ENCODE measurements around the gene KRTAP4-12. TPM values are rescaled to one million over a fixed set of nuclear protein-coding genes. Genes with fewer than 3 reads are reported as not detected.
"Not testable (repeated sequence)": the region's sequence is repeated elsewhere in the genome, so short reads cannot be mapped to it uniquely, and the experiment has no call there.

KRTAP4-12 gene
- total RNA-seq, 2 donors from 2014 or later: not detected

GRCh38 chr17:41160648-41161047, 36.7 kb upstream of the KRTAP4-12 start, which contains the start of gene KRTAP4-4:
Gene KRTAP4-4, minus strand, starts transcription at chr17:41160748. Its CDS starts 57 bp downstream, at chr17:41160691.
- Histone ChIP-seq H3K4me3 (no peak within 1 kb of the TSS), H3K36me3 (no peaks in the 10 kb centered on the region), H3K27ac (no peak within 1 kb of the TSS), H3K27me3 (replicated peaks; ENCODE audit: insufficient read depth) (no peaks in the 10 kb centered on the region), H3K9me3 (no peaks in the 10 kb centered on the region), H3K4me1 (replicated peaks) (no peaks in the 10 kb centered on the region)
- intact Hi-C loops (cut with DNase I): no loop called here
- TF ChIP-seq POLR2A (IDR thresholded peaks at IDR 0.05) (no peak), POLR2AphosphoS5 (IDR thresholded peaks at IDR 0.05) (no peak), CTCF (IDR thresholded peaks at IDR 0.05) (no peak)
- 86% methylated on average over 1 of the region's 1 CpG for WGBS
- DNase-seq (ENCODE audit: low spot score): no peak

GRCh38 chr17:41160190-41160589, 36.2 kb upstream of the KRTAP4-12 start:
- H3K4me3 ChIP-seq; intact Hi-C loops (cut with DNase I); H3K27ac ChIP-seq; H3K27me3 ChIP-seq (replicated peaks; ENCODE audit: insufficient read depth); DNase-seq (ENCODE audit: low spot score); H3K9me3 ChIP-seq; H3K4me1 ChIP-seq (replicated peaks); H3K36me3 ChIP-seq: not testable (repeated sequence)
- WGBS: 100% methylated on average over 3 of the region's 3 CpGs

GRCh38 chr17:41153856-41154255, 29.9 kb upstream of the KRTAP4-12 start:
- Histone ChIP-seq H3K27ac (no peak overlapping the region), H3K27me3 (replicated peaks; ENCODE audit: insufficient read depth) (peaks cover 3% of the 10 kb centered on the region), H3K9me3 (no peaks in the 10 kb centered on the region), H3K36me3 (no peaks in the 10 kb centered on the region), H3K4me1 (replicated peaks) (no peaks in the 10 kb centered on the region), H3K4me3 (no peak overlapping the region)
- TF ChIP-seq POLR2AphosphoS5 (IDR thresholded peaks at IDR 0.05): no peak
- DNase-seq (ENCODE audit: low spot score): no peak
- intact Hi-C loops (cut with DNase I): no loop called here
- 21% methylated on average over 2 of the region's 2 CpGs for WGBS

- Histone ChIP-seq H3K4me3 (no peak overlapping the region), H3K4me1 (replicated peaks) (no peaks in the 10 kb centered on the region), H3K36me3 (no peaks in the 10 kb centered on the region), H3K27ac (no peak overlapping the region), H3K9me3 (no peaks in the 10 kb centered on the region), H3K27me3 (replicated peaks; ENCODE audit: insufficient read depth) (peaks cover 3% of the 10 kb centered on the region)
- intact Hi-C loops (cut with DNase I): no loop called here
- no peak for TF ChIP-seq CTCF (IDR thresholded peaks at IDR 0.05)
- TF ChIP-seq POLR2AphosphoS5 (IDR thresholded peaks at IDR 0.05): no peak
- TF ChIP-seq POLR2A (IDR thresholded peaks at IDR 0.05): no peak
- DNase-seq (ENCODE audit: low spot score): no peak
- 86% methylated on average over 2 of the region's 2 CpGs for WGBS
These were observed 27.5 kb upstream of the KRTAP4-12 start for GRCh38 chr17:41151525-41151924.

- Histone ChIP-seq H3K9me3 (no peaks in the 10 kb centered on the region), H3K4me1 (replicated peaks) (no peaks in the 10 kb centered on the region), H3K27me3 (replicated peaks; ENCODE audit: insufficient read depth) (no peaks in the 10 kb centered on the region), H3K27ac (no peak overlapping the region), H3K4me3 (no peak overlapping the region), H3K36me3 (no peaks in the 10 kb centered on the region)
- intact Hi-C loops (cut with DNase I): no loop called here
- WGBS: 87% methylated on average over 4 of the region's 4 CpGs
- TF ChIP-seq POLR2A (IDR thresholded peaks at IDR 0.05) (no peak), POLR2AphosphoS5 (IDR thresholded peaks at IDR 0.05) (no peak), CTCF (IDR thresholded peaks at IDR 0.05) (no peak)
- DNase-seq (ENCODE audit: low spot score): no peak
These were observed 26.0 kb upstream of the KRTAP4-12 start for GRCh38 chr17:41150026-41150425.

- H3K9me3 ChIP-seq: no peaks in the 10 kb centered on the region
- WGBS: 50% methylated on average over 2 of the region's 2 CpGs
- no peak for TF ChIP-seq CTCF (IDR thresholded peaks at IDR 0.05)
- no peak for TF ChIP-seq POLR2A (IDR thresholded peaks at IDR 0.05)
- no peak for TF ChIP-seq POLR2AphosphoS5 (IDR thresholded peaks at IDR 0.05)
These were observed 25.6 kb upstream of the KRTAP4-12 start, which contains the start of gene KRTAP4-5 for GRCh38 chr17:41149652-41149985. Gene KRTAP4-5, minus strand, starts transcription at chr17:41149825. Its CDS starts 58 bp downstream, at chr17:41149767.

GRCh38 chr17:41148971-41149651, 25.1 kb upstream of the KRTAP4-12 start:
- H3K4me3 ChIP-seq; H3K4me1 ChIP-seq (replicated peaks); H3K27ac ChIP-seq; H3K9me3 ChIP-seq; DNase-seq (ENCODE audit: low spot score); H3K36me3 ChIP-seq; H3K27me3 ChIP-seq (replicated peaks; ENCODE audit: insufficient read depth); intact Hi-C loops (cut with DNase I): not testable (repeated sequence)
- 85% methylated on average over 10 of the region's 10 CpGs for WGBS

More at GRCh38 chr17:41149652-41149985, 25.6 kb upstream of the KRTAP4-12 start, which contains the start of gene KRTAP4-5:
- H3K4me3 ChIP-seq: no peak within 1 kb of the TSS
- no peaks in the 10 kb centered on the region for H3K36me3 ChIP-seq
- no peaks in the 10 kb centered on the region for H3K4me1 ChIP-seq (replicated peaks)
- H3K27ac ChIP-seq: no peak within 1 kb of the TSS
- H3K27me3 ChIP-seq (replicated peaks; ENCODE audit: insufficient read depth): no peaks in the 10 kb centered on the region
- DNase-seq (ENCODE audit: low spot score): no peak
- intact Hi-C loops (cut with DNase I): no loop called here
